Body of pancreas (tissue), 4 donors: ENCODE measurements around the gene PHOX2A.

Experiments
- CTCF ChIP-seq, 7 experiments: fragments of 450-650 bp in 4 of 7; fragments of 200-600 bp in 3 of 7; sonication (generic) in 3 of 7; IDR thresholded peaks; one replicate each; pipeline ENCODE4 v1.5.1; 2016 to 2019; ENCODE audit warnings: antibody characterized with exemption in 7 of 7
- POLR2A ChIP-seq, 3 donors: fragments of 450-650 bp; IDR thresholded peaks; one replicate each; pipeline ENCODE4 v1.6.1; 2016; ENCODE audit warnings: antibody characterized with exemption in 3 of 3, mild to moderate bottlenecking in 2 of 3

- TF ChIP-seq POLR2A (IDR thresholded peaks at IDR 0.05) (no peak), CTCF (IDR thresholded peaks at IDR 0.05) (no peak)
Measured at GRCh38 chr11:72231396-72232259, 12.3 kb downstream of the PHOX2A start.
